K562 (cell line): Measurements from ENCODE around the gene RPTOR. TPM values are rescaled to one million over a fixed set of nuclear protein-coding genes. Genes with fewer than 3 reads are reported as not detected.

Source experiments
- ATAC-seq: fragments of 200-7000 bp; cut with Tn5 transposase; 3 replicates; pipeline ENCODE4 v1.9.1; 2020; ENCODE audit warnings: moderate library complexity
- BruUV-seq: library from RNA; stranded (reverse); fragments of 400-500 nt; replicated peaks from 2 replicates; lab custom pipeline; 2021; lab: Mats Ljungman, UMichigan
- CTCF ChIA-PET: fragments of 300-600 bp; formaldehyde crosslinking; extraction: SDS; loops from one replicate; lab custom pipeline; 2021; ENCODE audit warnings: low intra/inter-chr PET ratio; lab: Yijun Ruan, JAX
- POLR2A ChIA-PET: fragments of 300-600, 350-650 bp; sonication (Branson Sonifier 250); formaldehyde crosslinking; extraction: SDS; loops from one replicate; lab custom pipeline; 2021; ENCODE audit warnings: antibody characterized with exemption, inconsistent platforms; lab: Yijun Ruan, JAX
- DNase-seq, 4 experiments: peaks; one replicate each; pipeline versions ENCODE4 v3.0.0 to v3.0.0-alpha.2; 2011 to 2018; ENCODE audit warnings: low spot score in 3 of 4, mixed read lengths in 3 of 4; ENCODE audit errors: extremely low read depth in 1 of 4
- FAIRE-seq: peaks from 2 replicates; lab custom pipeline; 2011; peaks lifted over from hg19 to GRCh38; lab: Jason Lieb, UNC
- H2AFZ ChIP-seq: 2 replicates; pipeline ENCODE4 v1.6.0; 2011; ENCODE audit warnings: low read depth, low read length, control low read depth, inconsistent platforms
- H3K27ac ChIP-seq: fragments of 200-600 bp; 3 replicates; pipeline ENCODE4 v1.8.0; 2011; ENCODE audit warnings: low read depth, mild to moderate bottlenecking, control low read depth, inconsistent platforms, low read length, moderate library complexity, mixed read lengths; ENCODE audit errors: extremely low read depth
- H3K27me3 ChIP-seq, 2 experiments: fragments of 300-600 bp in 1 of 2; 2 replicates in 1 of 2; 3 replicates in 1 of 2; pipeline versions ENCODE4 v1.6.0 to v1.8.0; 2011; ENCODE audit warnings: inconsistent platforms in 2 of 2, low read length in 2 of 2, mild to moderate bottlenecking in 1 of 2, mixed read lengths in 1 of 2, moderate library complexity in 1 of 2; ENCODE audit not compliant: control insufficient read depth in 2 of 2, insufficient read depth in 2 of 2
- H3K36me3 ChIP-seq: fragments of 300-600 bp; 3 replicates; pipeline ENCODE4 v1.8.0; 2011; ENCODE audit warnings: mild to moderate bottlenecking, low read length, inconsistent platforms; ENCODE audit not compliant: control insufficient read depth, insufficient read depth
- H3K4me1 ChIP-seq, 2 experiments: fragments of 200-600 bp in 1 of 2; replicated peaks in 1 of 2; 2 replicates in 1 of 2; 3 replicates in 1 of 2; pipeline versions ENCODE4 v1.5.1 to v1.8.0; 2011; ENCODE audit warnings: inconsistent platforms in 2 of 2, low read length in 2 of 2, mild to moderate bottlenecking in 1 of 2, mixed read lengths in 1 of 2, moderate library complexity in 1 of 2; ENCODE audit not compliant: control insufficient read depth in 2 of 2, insufficient read depth in 2 of 2
- H3K4me2 ChIP-seq: 2 replicates; pipeline ENCODE4 v1.6.1; 2011; ENCODE audit warnings: low read length, control low read depth, inconsistent platforms, mixed read lengths; ENCODE audit not compliant: insufficient read depth
- H3K4me3 ChIP-seq: fragments of 200-600 bp; sonication (generic), shearing (Covaris generic); 2 replicates; pipeline ENCODE4 v1.5.1; 2016; ENCODE audit warnings: control low read depth, inconsistent platforms
- H3K79me2 ChIP-seq: fragments of 200-600 bp; 3 replicates; pipeline ENCODE4 v1.8.0; 2011; ENCODE audit warnings: low read length, inconsistent platforms; ENCODE audit not compliant: control insufficient read depth, insufficient read depth
- H3K9ac ChIP-seq, 2 experiments: 2 replicates each; pipeline versions ENCODE4 v1.6.0 to v1.6.1; 2011; ENCODE audit warnings: low read depth in 2 of 2, low read length in 2 of 2, control low read depth in 1 of 2, inconsistent platforms in 1 of 2, mild to moderate bottlenecking in 1 of 2, mixed read lengths in 1 of 2; ENCODE audit not compliant: insufficient read depth in 1 of 2
- H3K9me1 ChIP-seq: one replicate; pipeline ENCODE4 v1.6.0; 2011; ENCODE audit warnings: inconsistent platforms, mild to moderate bottlenecking, low read length, moderate library complexity; ENCODE audit not compliant: control insufficient read depth, insufficient read depth
- H3K9me3 ChIP-seq: replicated peaks from 2 replicates; pipeline ENCODE4 v1.5.1; 2011; ENCODE audit warnings: low read depth, low read length, inconsistent platforms; ENCODE audit not compliant: control insufficient read depth, insufficient read depth
- H4K20me1 ChIP-seq: replicated peaks from 2 replicates; pipeline ENCODE4 v1.6.1; 2011; ENCODE audit warnings: low read length, inconsistent platforms, mixed read lengths; ENCODE audit not compliant: control insufficient read depth, insufficient read depth
- BCOR ChIP-seq: fragments of 450-650 bp; IDR thresholded peaks from 2 replicates; pipeline ENCODE4 v1.6.1; 2016
- BRD9 ChIP-seq: fragments of 450-650 bp; IDR thresholded peaks from 2 replicates; pipeline ENCODE4 v1.6.1; 2018; ENCODE audit warnings: low read depth; ENCODE audit not compliant: partially characterized antibody
- DACH1 ChIP-seq: fragments of 450-650 bp; IDR thresholded peaks from 2 replicates; pipeline ENCODE4 v1.6.1; 2018; ENCODE audit not compliant: partially characterized antibody
- HDAC2 ChIP-seq: fragments of 450-650 bp; IDR thresholded peaks from 2 replicates; pipeline ENCODE4 v1.6.1; 2016; ENCODE audit warnings: mild to moderate bottlenecking
- RBM25 ChIP-seq: fragments of 200-400 bp; formaldehyde crosslinking; IDR thresholded peaks from 2 replicates; pipeline ENCODE4 v1.6.1; 2018; ENCODE audit warnings: low read length, low read depth, moderate library complexity; ENCODE audit not compliant: severe bottlenecking
- SRSF3 ChIP-seq: fragments of 200-400 bp; formaldehyde crosslinking; IDR thresholded peaks from 2 replicates; pipeline ENCODE4 v1.6.1; 2016; ENCODE audit warnings: mild to moderate bottlenecking, low read length, moderate library complexity; ENCODE audit not compliant: insufficient read depth
- U2AF1 ChIP-seq: fragments of 200-400 bp; formaldehyde crosslinking; optimal IDR thresholded peaks from 2 replicates; pipeline ENCODE3; 2017; ENCODE audit warnings: mild to moderate bottlenecking, low read depth, low read length, moderate library complexity
- ZFP36 ChIP-seq: fragments of 150-350 bp; IDR thresholded peaks from 2 replicates; pipeline ENCODE4 v1.6.1; 2018; ENCODE audit warnings: low read length, low read depth; ENCODE audit not compliant: partially characterized antibody
- ZKSCAN3 ChIP-seq: fragments of 250-450 bp; sonication (Bioruptor Pico); IDR thresholded peaks from 2 replicates; pipeline ENCODE4 v1.4.0; 2020
- ZKSCAN8 ChIP-seq: fragments of 200-800 bp; sonication (Bioruptor generic); IDR thresholded peaks from 2 replicates; pipeline ENCODE4 v1.6.1; 2016; ENCODE audit warnings: missing genetic modification characterization, missing compliant biosample characterization
- ZNF143 ChIP-seq: sonication (generic); formaldehyde crosslinking; IDR thresholded peaks from 2 replicates; pipeline ENCODE4 v1.9.0; 2022; ENCODE audit warnings: mild to moderate bottlenecking, missing genetic modification reagents
- WGBS: fragments of 100-300 bp; shearing (Covaris generic); methylation state at CpG from one replicate; pipeline ENCODE4 v1.1.6; 2016; ENCODE audit warnings: low coverage, mixed read lengths; ENCODE audit not compliant: insufficient coverage; ENCODE audit errors: missing lambda C conversion rate; 5-methylcytosine and 5-hydroxymethylcytosine counted together
- in situ Hi-C: fragments of 300-500 bp; cut with MboI; formaldehyde crosslinking; loops from 4 replicates; pipeline ENCODE4 v1.15.0; 2018; ENCODE audit warnings: inconsistent platforms, mixed read lengths
- intact Hi-C: fragments of 100-400 bp; cut with micrococcal nuclease; formaldehyde crosslinking; loops from 2 replicates; pipeline ENCODE4 v1.14.2; 2022
- polyA plus RNA-seq, 8 experiments: library from polyadenylated mRNA; depleted of rRNA in 4 of 8; stranded (reverse) in 5 of 8; unstranded in 3 of 8; fragments of >200 nt; fragmentation: Nextera tagmentation in 2 of 8; fragmentation: Illumina TruSeq in 1 of 8; extraction: Ambion mirVana in 2 of 8; extraction: Trizol in 1 of 8; gene quantifications; 2 replicates each; pipeline versions ENCODE4 v1.2.1 to v1.2.3, GENCODE V29; 2011 to 2014; ENCODE audit warnings: inconsistent platforms in 1 of 8, missing spikeins in 1 of 8
- total RNA-seq, 7 experiments: library from RNA; depleted of rRNA in 6 of 7; stranded (reverse); fragments of >200 nt in 6 of 7; fragmentation: Illumina TruSeq in 2 of 7; extraction: Trizol in 2 of 7; gene quantifications; 2 replicates each; pipeline versions ENCODE4 v1.2.1 to v1.2.3, GENCODE V29; 2011 to 2021; ENCODE audit warnings: low replicate concordance in 1 of 7

The RPTOR gene
- total and polyA plus RNA-seq, 9 of the 15 experiments (the other 6 are each of a cell fraction or from before 2014, with no cell fraction given): 0.24 to 54.1 (median 10.2) TPM

DNA sequence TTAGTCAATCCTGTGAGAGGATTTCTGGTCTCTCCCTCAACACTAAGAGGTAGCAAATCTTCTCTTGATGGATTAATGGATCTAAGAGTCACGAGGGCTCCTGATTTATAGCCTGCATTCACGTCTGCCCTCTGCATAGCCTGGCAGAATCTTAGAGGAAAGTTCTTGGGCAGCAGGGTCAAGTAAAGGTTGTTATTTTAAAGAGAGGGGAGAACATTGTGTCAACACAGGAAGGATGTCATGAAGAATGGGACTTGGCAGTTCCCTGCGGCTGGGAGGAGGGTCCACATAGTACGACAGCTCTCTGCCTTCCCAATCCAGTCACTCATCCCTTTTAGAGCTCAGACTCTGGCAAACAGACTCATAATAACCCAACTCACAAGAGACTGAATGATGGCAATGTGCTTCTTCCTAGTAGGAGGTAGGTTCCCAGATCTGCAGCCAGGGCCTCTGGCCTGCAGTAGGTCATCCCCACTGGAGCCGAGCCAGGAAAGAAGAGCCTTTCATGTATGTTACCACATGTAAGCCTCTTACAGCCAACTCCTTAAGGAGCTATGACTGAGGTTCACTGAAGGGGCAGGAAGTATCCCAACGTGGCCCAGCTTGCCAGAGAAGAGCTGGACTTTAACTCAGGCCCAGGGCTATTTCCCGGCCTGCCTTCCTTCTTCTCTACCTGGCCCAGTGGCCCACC, 25.4 kb upstream of the RPTOR start (continued):
- TF ChIP-seq ZKSCAN3 (CRISPR knock-in tag) (no peak), SRSF3 (no peak)

DNA sequence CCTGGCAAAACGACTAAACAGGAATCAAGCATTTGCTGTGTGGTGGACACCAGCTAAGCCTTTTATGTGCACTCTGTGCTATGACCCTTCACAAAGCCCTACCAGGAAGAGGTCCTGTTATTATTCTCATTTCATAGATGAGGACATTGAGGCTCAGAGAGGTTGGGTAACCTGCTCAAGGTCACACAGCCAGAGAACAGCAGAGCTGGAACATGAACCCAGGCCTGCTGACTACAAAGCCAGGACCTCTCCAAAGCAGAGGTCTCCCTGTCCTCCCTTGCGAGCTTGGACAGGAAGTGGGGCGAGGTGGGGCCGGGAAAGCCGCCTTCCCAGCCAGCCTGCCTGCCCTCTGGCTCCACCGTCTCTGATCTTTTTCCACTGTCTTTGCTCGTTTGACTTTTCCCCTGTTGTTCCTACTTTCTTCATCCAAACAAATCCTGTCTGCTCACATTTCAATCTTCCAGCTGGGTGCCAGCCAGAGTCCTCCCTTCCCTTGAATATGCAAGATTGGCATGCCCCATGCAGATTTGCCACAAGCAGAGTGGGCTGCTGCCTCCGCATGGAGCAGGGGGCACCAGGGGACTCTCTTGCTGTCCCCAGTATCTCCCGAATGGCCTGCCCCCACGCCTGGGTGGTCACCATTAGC, 23.7 kb upstream of the RPTOR start:
- CTCF ChIA-PET: no interaction called here

More for the DNA sequence above, 23.7 kb upstream of the RPTOR start:
- Histone ChIP-seq H4K20me1 (peaks cover 7% of the 10 kb centered on the region; the same call in 1 of the 2 replicates), H3K27me3 (peaks cover 70 to 80% of the 10 kb centered on the region in 2 experiments), H3K36me3 (no peaks in the 10 kb centered on the region), H3K27ac (no peak overlapping the region), H3K79me2 (no peaks in the 10 kb centered on the region), H3K4me2 (no peak overlapping the region), H2AFZ (no peak overlapping the region), H3K4me3 (no peak overlapping the region)
- POLR2A ChIA-PET: interaction anchor here (0.6 to 1.1 kb wide), 2 partner anchors 15 to 19 kb away, joined by 3 read pairs; no protein-coding TSS in a partner anchor
- FAIRE-seq (no peak), DNase-seq (no peak)
- in situ Hi-C loops: no loop called here
- 4% methylated on average over 10 of the region's 10 CpGs for WGBS
- TF ChIP-seq RBM25: peak; percentile 75
- no peak for TF ChIP-seq HDAC2
- TF ChIP-seq ZKSCAN8 (CRISPR knock-in tag): no peak
- TF ChIP-seq ZNF143 (CRISPR knock-in tag): no peak
- peak; percentile 86 for TF ChIP-seq ZFP36
- peak; percentile 100 for TF ChIP-seq BRD9
- TF ChIP-seq U2AF1: no peak
- TF ChIP-seq DACH1: peak; percentile 12
- peak; percentile 73 for TF ChIP-seq BCOR
- TF ChIP-seq, all 486 proteins: peak for 5
- BruUV-seq: no TSS peak
- Histone ChIP-seq H3K4me1 (0 out of 5 replicates have a peak, but pooled peaks cover 0 to 3% of the 10 kb centered on the region in 2 experiments), H3K9me1 (no peaks in the 10 kb centered on the region), H3K9me3 (peaks cover 4% of the 10 kb centered on the region; the same call in 1 of the 2 replicates), H3K9ac (no peak overlapping the region)
- ATAC-seq: no peak
- intact Hi-C loops: no loop called here
